Loucy (cell line): Measurements from ENCODE around the gene UGGT2.

Source experiments
- H2AFZ ChIP-seq: fragments of 200-600 bp; sonication (generic); 2 replicates; pipeline ENCODE4 v1.6.0; 2016; ENCODE audit warnings: antibody characterized with exemption, mild to moderate bottlenecking, low read length, moderate library complexity
- H3F3A ChIP-seq: fragments of 200-600 bp; 2 replicates; pipeline ENCODE4 v1.6.0; 2016; ENCODE audit warnings: antibody characterized with exemption, low read depth, mild to moderate bottlenecking
- H3K27me3 ChIP-seq: fragments of 200-600 bp; sonication (generic); 2 replicates; pipeline ENCODE4 v1.6.1; 2014; ENCODE audit warnings: low read length, mild to moderate bottlenecking; ENCODE audit not compliant: insufficient read depth, poor library complexity, severe bottlenecking
- H3K36me3 ChIP-seq: fragments of 200-600 bp; sonication (generic); 2 replicates; pipeline ENCODE4 v1.6.1; 2016; ENCODE audit warnings: low read length; ENCODE audit not compliant: insufficient read depth
- H3K4me1 ChIP-seq: fragments of 200-600 bp; sonication (generic); 2 replicates; pipeline ENCODE4 v1.5.1; 2014; ENCODE audit warnings: low read length, mild to moderate bottlenecking; ENCODE audit not compliant: insufficient read depth, poor library complexity, severe bottlenecking
- H3K4me2 ChIP-seq: fragments of 200-600 bp; sonication (generic); 2 replicates; pipeline ENCODE4 v1.6.0; 2014; ENCODE audit warnings: antibody characterized with exemption, low read length, low read depth, mild to moderate bottlenecking; ENCODE audit not compliant: poor library complexity, severe bottlenecking
- H3K4me3 ChIP-seq: fragments of 200-600 bp; sonication (generic); 2 replicates; pipeline ENCODE4 v1.5.1; 2014; ENCODE audit warnings: low read length, mild to moderate bottlenecking, mixed read lengths; ENCODE audit not compliant: poor library complexity, severe bottlenecking
- H3K79me2 ChIP-seq: fragments of 200-600 bp; sonication (generic); 2 replicates; pipeline ENCODE4 v1.6.1; 2014; ENCODE audit warnings: low read length; ENCODE audit not compliant: insufficient read depth
- H3K9ac ChIP-seq: fragments of 200-600 bp; sonication (generic); 2 replicates; pipeline ENCODE4 v1.6.0; 2014; ENCODE audit warnings: mild to moderate bottlenecking, low read depth, low read length, moderate library complexity; ENCODE audit not compliant: poor library complexity, severe bottlenecking
- H3K9me2 ChIP-seq: fragments of 200-600 bp; sonication (generic); replicated peaks from 2 replicates; pipeline ENCODE4 v1.6.1; 2016; ENCODE audit warnings: low read depth, low read length, mixed read lengths
- H3K9me3 ChIP-seq: fragments of 200-600 bp; sonication (generic); 2 replicates; pipeline ENCODE4 v1.6.1; 2014; ENCODE audit warnings: mild to moderate bottlenecking, antibody characterized with exemption, low read length, low read depth; ENCODE audit not compliant: insufficient read depth
- H4K20me1 ChIP-seq: fragments of 200-600 bp; sonication (generic); 2 replicates; pipeline ENCODE4 v1.6.0; 2014; ENCODE audit warnings: antibody characterized with exemption, low read length, mild to moderate bottlenecking; ENCODE audit not compliant: insufficient read depth, poor library complexity, severe bottlenecking
- CTCF ChIP-seq: fragments of 200-600 bp; sonication (generic); conservative IDR thresholded peaks from 2 replicates; pipeline ENCODE4 v1.5.1; 2014; ENCODE audit warnings: mild to moderate bottlenecking, antibody characterized with exemption, low read length
- EZH2phosphoT487 ChIP-seq: fragments of 200-600 bp; IDR thresholded peaks from 2 replicates; pipeline ENCODE4 v1.6.1; 2018; ENCODE audit warnings: antibody characterized with exemption, mild to moderate bottlenecking, moderate library complexity, borderline replicate concordance

Gene UGGT2

GRCh38 chr13:96034662-96035061 is 18.5 kb downstream of the UGGT2 start:
- Histone ChIP-seq H3K4me3 (no peak overlapping the region), H3K79me2 (no peaks in the 10 kb centered on the region), H3K4me1 (no peaks in the 10 kb centered on the region), H4K20me1 (no peaks in the 10 kb centered on the region), H3K9me2 (no peaks in the 10 kb centered on the region), H3K4me2 (no peak overlapping the region), H3K27me3 (no peaks in the 10 kb centered on the region), H3K36me3 (no peaks in the 10 kb centered on the region), H3F3A (no peaks in the 10 kb centered on the region), H3K9me3 (peaks cover 7% of the 10 kb centered on the region; the same call in 1 of the 2 replicates), H2AFZ (no peak overlapping the region), H3K9ac (no peak overlapping the region)
- TF ChIP-seq CTCF, result no peak
- no peak for TF ChIP-seq EZH2phosphoT487

GRCh38 chr13:96033220-96034015 is 19.8 kb downstream of the UGGT2 start:
- no peaks in the 10 kb centered on the region for H3F3A ChIP-seq
- no peak overlapping the region for H2AFZ ChIP-seq
- H3K4me2 ChIP-seq, result no peak overlapping the region
- H3K9ac ChIP-seq, result no peak overlapping the region
- TF ChIP-seq EZH2phosphoT487 (no peak), CTCF (no peak)
- H3K36me3 ChIP-seq, result no peaks in the 10 kb centered on the region
- peaks cover 3% of the 10 kb centered on the region; the same call in 1 of the 2 replicates for H3K9me3 ChIP-seq
- H3K27me3 ChIP-seq, result no peaks in the 10 kb centered on the region
- H3K79me2 ChIP-seq, result no peaks in the 10 kb centered on the region
- H3K4me1 ChIP-seq, result no peaks in the 10 kb centered on the region
- no peak overlapping the region for H3K4me3 ChIP-seq
- H3K9me2 ChIP-seq, result no peaks in the 10 kb centered on the region
- H4K20me1 ChIP-seq, result no peaks in the 10 kb centered on the region

- no peak overlapping the region for H3K9ac ChIP-seq
- H3K9me3 ChIP-seq, result peaks cover 3% of the 10 kb centered on the region; the same call in 1 of the 2 replicates
- H3K9me2 ChIP-seq, result no peaks in the 10 kb centered on the region
- no peak for TF ChIP-seq CTCF
- no peak for TF ChIP-seq EZH2phosphoT487
- H2AFZ ChIP-seq, result no peak overlapping the region
- H4K20me1 ChIP-seq, result no peaks in the 10 kb centered on the region
- no peaks in the 10 kb centered on the region for H3K27me3 ChIP-seq
- H3K79me2 ChIP-seq, result no peaks in the 10 kb centered on the region
- H3K4me3 ChIP-seq, result no peak overlapping the region
- H3K4me1 ChIP-seq, result no peaks in the 10 kb centered on the region
- H3F3A ChIP-seq, result no peaks in the 10 kb centered on the region
- H3K36me3 ChIP-seq, result no peaks in the 10 kb centered on the region
- no peak overlapping the region for H3K4me2 ChIP-seq
These were observed 20.5 kb downstream of the UGGT2 start for GRCh38 chr13:96032717-96033116.
